Gastrocnemius medialis (tissue), 4 donors: Measurements from ENCODE around the gene ZNF653. TPM values are rescaled to one million over a fixed set of nuclear protein-coding genes. Genes with fewer than 3 reads are reported as not detected.

ENCODE experiments used
- ATAC-seq, 2 donors: fragments of 150-250 bp; one replicate each; pipeline ENCODE4 v1.9.1; 2016
- DNase-seq, 2 donors: peaks; one replicate each; pipeline ENCODE4 v3.0.0-alpha.2; 2019
- H3K27ac ChIP-seq, 4 donors: fragments of 200-600 bp; sonication (generic); 1 replicate in 1 of 4; 2 replicates in 3 of 4; pipeline ENCODE4 v1.5.1; 2016 to 2018; ENCODE audit warnings: mild to moderate bottlenecking in 2 of 4, moderate library complexity in 1 of 4
- H3K27me3 ChIP-seq, 3 donors: fragments of 200-600 bp; sonication (generic) in 2 of 3; 1 replicate in 1 of 3; 2 replicates in 2 of 3; pipeline versions ENCODE4 v1.5.1 to v1.6.0; 2016 to 2019; ENCODE audit warnings: mild to moderate bottlenecking in 1 of 3, moderate library complexity in 1 of 3
- H3K36me3 ChIP-seq, 2 donors: fragments of 200-600 bp; sonication (generic) in 1 of 2; one replicate each; pipeline ENCODE4 v1.5.1; 2017 to 2018
- H3K4me1 ChIP-seq, 2 donors: fragments of 200-600 bp; sonication (generic) in 1 of 2; one replicate each; pipeline ENCODE4 v1.5.1; 2016 to 2017; ENCODE audit warnings: mild to moderate bottlenecking in 2 of 2
- H3K4me3 ChIP-seq, 4 donors: fragments of 200-600 bp; sonication (generic) in 3 of 4; 1 replicate in 1 of 4; 2 replicates in 3 of 4; pipeline ENCODE4 v1.5.1; 2016 to 2019; ENCODE audit warnings: mild to moderate bottlenecking in 2 of 4
- H3K9me3 ChIP-seq, 3 donors: fragments of 200-600 bp; sonication (generic) in 2 of 3; 1 replicate in 1 of 3; 2 replicates in 2 of 3; pipeline ENCODE4 v1.5.1; 2016 to 2019
- POLR2A ChIP-seq, 2 donors: fragments of 450-650 bp; IDR thresholded peaks; one replicate each; pipeline ENCODE4 v1.6.1; 2017; ENCODE audit warnings: antibody characterized with exemption in 2 of 2, mild to moderate bottlenecking in 2 of 2, moderate library complexity in 2 of 2
- in situ Hi-C, 4 donors: fragments of 200-750 bp; cut with MboI; loops; one replicate each; pipeline versions ENCODE4 v1.15.0 to v1.8.0; 2017; ENCODE audit warnings: low sequenced_read_pairs in 4 of 4
- intact Hi-C: fragments of 100-400 bp; cut with DNase I; formaldehyde crosslinking; loops from one replicate; pipeline ENCODE4 v1.15.1; 2023; ENCODE audit warnings: low total_unique reads
- total RNA-seq, 4 donors: library from RNA; depleted of rRNA; stranded (reverse); fragments of >200 nt; gene quantifications; one replicate each; pipeline versions ENCODE4 v1.1.0 to v1.2.3, GENCODE V29; 2016
- TF ChIP-seq, protein P1 (sequence below), 5 experiments: fragments of 450-650 bp in 3 of 5; fragments of 200-600 bp in 2 of 5; sonication (generic) in 2 of 5; IDR thresholded peaks in 4 of 5; conservative IDR thresholded peaks in 1 of 5; 1 replicate in 4 of 5; 2 replicates in 1 of 5; pipeline ENCODE4 v1.5.1; 2016 to 2019; ENCODE audit warnings: antibody characterized with exemption in 5 of 5, mild to moderate bottlenecking in 3 of 5, moderate library complexity in 3 of 5

Gene ZNF653
- total RNA-seq, 4 donors from 2014 or later: 5.6 to 25.8 (median 10.1) TPM

DNA sequence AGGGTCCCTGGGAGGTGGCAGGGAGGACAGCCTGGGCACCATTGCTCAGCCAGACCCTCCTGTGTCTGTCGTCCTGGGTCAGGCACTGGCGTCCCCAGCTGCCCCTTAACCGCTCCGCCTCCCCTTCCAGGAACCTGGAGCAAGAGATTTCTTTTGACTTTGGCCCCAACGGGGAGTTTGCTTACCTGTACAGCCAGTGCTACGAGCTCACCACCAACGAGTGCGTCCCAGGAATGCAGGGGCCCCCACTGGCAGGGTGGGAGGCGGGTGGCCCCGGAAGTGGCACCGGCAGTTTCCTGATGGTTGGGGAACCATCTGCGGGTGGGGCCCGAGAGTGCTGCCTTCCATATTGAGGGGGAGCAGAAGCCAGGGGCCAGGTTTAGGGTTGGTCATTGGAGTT is 57.2 kb downstream of the ZNF653 start:
- in situ Hi-C loops (no loop called here), intact Hi-C loops (loop anchor here (5.0 kb wide), 1 partner anchor 151 kb away; the partner anchor contains the start of gene TSPAN16)
- peaks cover 0 to 53% of the 10 kb centered on the region in 2 donors for H3K36me3 ChIP-seq
- peaks cover 10 to 12% (median 10%) of the 10 kb centered on the region in 3 donors for H3K27me3 ChIP-seq
- no peak overlapping the region for H3K4me3 ChIP-seq
- H3K9me3 ChIP-seq: no peaks in the 10 kb centered on the region
- no peak for ATAC-seq
- no peak for TF ChIP-seq POLR2A (IDR thresholded peaks at IDR 0.05)
- TF ChIP-seq, protein P1, sequence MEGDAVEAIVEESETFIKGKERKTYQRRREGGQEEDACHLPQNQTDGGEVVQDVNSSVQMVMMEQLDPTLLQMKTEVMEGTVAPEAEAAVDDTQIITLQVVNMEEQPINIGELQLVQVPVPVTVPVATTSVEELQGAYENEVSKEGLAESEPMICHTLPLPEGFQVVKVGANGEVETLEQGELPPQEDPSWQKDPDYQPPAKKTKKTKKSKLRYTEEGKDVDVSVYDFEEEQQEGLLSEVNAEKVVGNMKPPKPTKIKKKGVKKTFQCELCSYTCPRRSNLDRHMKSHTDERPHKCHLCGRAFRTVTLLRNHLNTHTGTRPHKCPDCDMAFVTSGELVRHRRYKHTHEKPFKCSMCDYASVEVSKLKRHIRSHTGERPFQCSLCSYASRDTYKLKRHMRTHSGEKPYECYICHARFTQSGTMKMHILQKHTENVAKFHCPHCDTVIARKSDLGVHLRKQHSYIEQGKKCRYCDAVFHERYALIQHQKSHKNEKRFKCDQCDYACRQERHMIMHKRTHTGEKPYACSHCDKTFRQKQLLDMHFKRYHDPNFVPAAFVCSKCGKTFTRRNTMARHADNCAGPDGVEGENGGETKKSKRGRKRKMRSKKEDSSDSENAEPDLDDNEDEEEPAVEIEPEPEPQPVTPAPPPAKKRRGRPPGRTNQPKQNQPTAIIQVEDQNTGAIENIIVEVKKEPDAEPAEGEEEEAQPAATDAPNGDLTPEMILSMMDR (IDR thresholded peaks at IDR 0.05 in 4 of 5, conservative IDR thresholded peaks at IDR 0.05 in 1 of 5): no peak
- no peak overlapping the region for H3K27ac ChIP-seq
- H3K4me1 ChIP-seq: no peaks in the 10 kb centered on the region
- no peak for DNase-seq

GRCh38 chr19:11447347-11448262 is 58.0 kb downstream of the ZNF653 start:
- DNase-seq: no peak
- no peaks in the 10 kb centered on the region for H3K4me1 ChIP-seq
- H3K27ac ChIP-seq: no peak overlapping the region
- no peak overlapping the region for H3K4me3 ChIP-seq
- H3K36me3 ChIP-seq: peaks cover 0 to 58% of the 10 kb centered on the region in 2 donors
- intact Hi-C loops (loop anchor here (5.0 kb wide), 1 partner anchor 150 kb away; the partner anchor contains the start of gene TSPAN16), in situ Hi-C loops (no loop called here)
- TF ChIP-seq, protein P1 (IDR thresholded peaks at IDR 0.05 in 4 of 5, conservative IDR thresholded peaks at IDR 0.05 in 1 of 5): no peak
- TF ChIP-seq POLR2A (IDR thresholded peaks at IDR 0.05): no peak
- peaks cover 2 to 5% (median 5%) of the 10 kb centered on the region in 3 donors for H3K27me3 ChIP-seq
- no peaks in the 10 kb centered on the region for H3K9me3 ChIP-seq
- no peak for ATAC-seq

- in situ Hi-C loops: no loop called here
- intact Hi-C loops: loop anchor here (5.0 kb wide), 1 partner anchor 149 kb away; the partner anchor contains the start of gene TSPAN16
- no peak for ATAC-seq
- Histone ChIP-seq H3K27me3 (peaks cover 0 to 3% (median 0%) of the 10 kb centered on the region in 3 donors), H3K4me1 (no peaks in the 10 kb centered on the region), H3K27ac (no peak overlapping the region), H3K36me3 (peaks cover 0 to 65% of the 10 kb centered on the region in 2 donors), H3K9me3 (no peaks in the 10 kb centered on the region), H3K4me3 (no peak overlapping the region)
- no peak for DNase-seq
- TF ChIP-seq, protein P1 (IDR thresholded peaks at IDR 0.05 in 4 of 5, conservative IDR thresholded peaks at IDR 0.05 in 1 of 5): peak; percentile 43 to 73 (median 68)
- no peak for TF ChIP-seq POLR2A (IDR thresholded peaks at IDR 0.05)
Observed at GRCh38 chr19:11446652-11447301, 58.9 kb downstream of the ZNF653 start.

DNA sequence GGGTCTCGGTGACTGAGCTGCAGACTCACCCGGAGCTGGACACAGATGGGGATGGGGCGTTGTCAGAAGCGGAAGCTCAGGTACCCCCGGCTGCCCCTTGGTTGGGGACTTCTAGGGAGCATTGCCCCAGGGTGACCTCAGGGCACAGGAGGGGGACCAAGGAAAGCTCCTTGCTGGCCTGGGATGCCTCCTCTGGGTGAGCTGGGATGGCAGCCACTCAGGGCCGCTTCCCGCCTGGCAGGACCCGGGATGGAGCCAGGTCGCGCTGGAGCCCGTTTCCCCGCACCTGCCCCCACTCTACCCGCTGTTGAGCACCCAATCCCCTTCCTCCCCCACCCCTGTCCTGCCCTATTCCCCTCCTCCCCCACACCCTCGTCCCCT is 59.4 kb downstream of the ZNF653 start:
- in situ Hi-C loops (no loop called here), intact Hi-C loops (loop anchor here (5.0 kb wide), 1 partner anchor 149 kb away; the partner anchor contains the start of gene TSPAN16)
- H3K4me3 ChIP-seq: no peak overlapping the region
- DNase-seq (no peak), ATAC-seq (no peak)
- H3K36me3 ChIP-seq: peaks cover 0 to 71% of the 10 kb centered on the region in 2 donors
- TF ChIP-seq POLR2A (IDR thresholded peaks at IDR 0.05): no peak
- TF ChIP-seq, protein P1 (IDR thresholded peaks at IDR 0.05 in 4 of 5, conservative IDR thresholded peaks at IDR 0.05 in 1 of 5): no peak
- no peaks in the 10 kb centered on the region for H3K9me3 ChIP-seq
- no peaks in the 10 kb centered on the region for H3K27me3 ChIP-seq
- no peak overlapping the region for H3K27ac ChIP-seq
- H3K4me1 ChIP-seq: no peaks in the 10 kb centered on the region
